ENCODE data around the gene GAB3.
"Not testable (repeated sequence)": the region's sequence is repeated elsewhere in the genome, so short reads cannot be mapped to it uniquely, and the experiment has no call there.

The GAB3 gene

DNA sequence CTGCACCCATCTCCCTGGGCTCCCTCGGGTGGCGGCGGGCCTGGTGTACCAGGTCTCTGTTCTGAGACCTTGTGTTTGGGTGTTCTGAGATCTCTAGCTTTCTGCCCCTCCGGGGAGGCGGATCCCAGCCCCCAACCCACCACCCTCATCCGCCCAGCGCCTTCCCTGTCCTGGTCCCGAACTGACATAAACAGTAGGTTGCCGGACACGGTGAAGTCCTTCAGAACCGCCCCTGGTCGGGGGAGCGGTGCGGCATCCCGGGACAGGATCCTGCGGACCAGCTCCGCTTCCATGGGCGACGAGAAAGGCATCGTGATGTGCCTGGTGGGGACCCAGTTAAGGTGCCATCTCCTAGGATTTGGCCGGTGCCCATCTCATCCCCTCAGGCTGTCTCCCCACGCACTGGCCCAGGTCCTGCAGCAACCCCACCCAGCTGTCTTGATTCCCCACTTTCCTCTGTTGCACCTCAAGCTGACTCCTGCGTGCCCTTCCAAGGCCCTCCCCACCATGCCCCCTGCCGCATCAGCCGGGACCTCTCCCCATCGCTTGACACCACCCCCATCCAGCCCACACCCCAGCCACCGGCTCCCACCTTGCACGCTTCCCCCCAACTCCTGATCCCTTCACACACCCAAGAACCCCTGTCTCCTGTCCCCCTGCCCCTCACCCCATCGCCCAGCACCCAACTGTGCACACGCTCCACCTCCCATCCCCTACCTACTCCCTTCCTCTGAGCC, 98.4 kb downstream of the GAB3 start:
- no peak for DNase-seq (ENCODE audit: low read depth)
- no peak for TF ChIP-seq CTCF (conservative IDR thresholded peaks at IDR 0.05; ENCODE audit: low read length)
- no peak overlapping the region for H3K4me3 ChIP-seq (ENCODE audit: low read length)

- DNase-seq (ENCODE audit: low read depth): no peak
- TF ChIP-seq CTCF (conservative IDR thresholded peaks at IDR 0.05; ENCODE audit: low read length): no peak
- H3K4me3 ChIP-seq (ENCODE audit: low read length): no peak overlapping the region
These were observed 100.7 kb downstream of the GAB3 start for GRCh38 chrX:154650221-154650510.

DNA sequence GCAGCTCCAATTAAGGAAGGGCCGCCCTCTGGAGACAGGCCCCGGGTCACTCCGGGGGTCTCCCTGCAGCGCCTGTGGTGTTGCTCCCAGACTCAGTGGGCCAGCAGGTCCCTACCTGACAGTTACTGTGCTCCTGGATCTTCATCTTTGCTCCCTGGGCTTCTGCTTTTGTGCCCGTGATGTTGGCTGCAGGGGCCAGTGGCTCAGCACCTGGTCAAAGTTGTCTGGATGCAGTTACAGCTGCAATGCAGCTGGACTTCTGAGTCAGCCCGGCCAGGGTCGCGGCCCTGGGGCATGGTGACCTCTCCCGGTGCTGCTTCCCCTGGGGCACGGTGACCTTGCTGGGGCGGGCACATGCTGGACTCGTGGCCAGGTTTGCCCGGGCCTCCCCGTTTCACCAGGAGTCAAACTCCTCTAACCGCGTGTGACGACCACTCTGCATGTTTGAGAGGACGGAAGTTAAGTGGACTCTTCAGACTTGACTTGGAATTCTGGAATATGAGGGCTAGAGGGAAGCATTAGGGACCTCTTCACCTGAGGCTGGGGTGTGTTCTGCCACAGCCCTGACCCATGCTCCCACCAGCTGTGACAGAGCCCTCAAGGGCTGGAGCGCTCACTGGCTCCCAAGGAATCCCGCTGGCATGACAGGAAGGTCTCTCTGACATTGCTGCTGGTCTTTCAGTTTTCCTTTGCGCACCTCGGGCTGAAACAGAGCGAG, 101.2 kb downstream of the GAB3 start:
- DNase-seq (ENCODE audit: low read depth): no peak

DNA sequence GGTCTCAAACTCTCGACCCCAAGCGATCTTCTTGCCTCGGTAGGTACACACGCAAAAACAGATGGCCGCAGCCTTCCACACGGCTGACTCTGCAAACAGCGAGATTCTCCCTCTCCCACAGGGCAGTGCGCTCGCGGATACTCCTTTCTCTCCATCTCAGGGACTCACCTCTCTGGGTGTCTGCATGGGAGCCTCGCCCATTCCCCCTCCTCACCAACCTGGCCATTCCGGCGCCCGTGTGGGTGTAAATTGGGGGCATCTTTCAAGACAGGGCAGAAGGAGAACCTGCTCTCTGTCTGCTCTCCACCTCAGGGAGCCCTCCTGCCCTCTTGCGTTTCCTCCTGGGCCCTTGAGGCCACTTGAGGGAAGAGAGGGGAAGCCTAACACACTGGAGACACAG, 101.9 kb downstream of the GAB3 start:
- no peak for TF ChIP-seq CTCF (conservative IDR thresholded peaks at IDR 0.05; ENCODE audit: low read length)
- H3K4me3 ChIP-seq (ENCODE audit: low read length): no peak overlapping the region
- no peak for DNase-seq (ENCODE audit: low read depth)

More for the DNA sequence above, 101.2 kb downstream of the GAB3 start:
- no peak for TF ChIP-seq CTCF (conservative IDR thresholded peaks at IDR 0.05; ENCODE audit: low read length)
- no peak overlapping the region for H3K4me3 ChIP-seq (ENCODE audit: low read length)

DNA sequence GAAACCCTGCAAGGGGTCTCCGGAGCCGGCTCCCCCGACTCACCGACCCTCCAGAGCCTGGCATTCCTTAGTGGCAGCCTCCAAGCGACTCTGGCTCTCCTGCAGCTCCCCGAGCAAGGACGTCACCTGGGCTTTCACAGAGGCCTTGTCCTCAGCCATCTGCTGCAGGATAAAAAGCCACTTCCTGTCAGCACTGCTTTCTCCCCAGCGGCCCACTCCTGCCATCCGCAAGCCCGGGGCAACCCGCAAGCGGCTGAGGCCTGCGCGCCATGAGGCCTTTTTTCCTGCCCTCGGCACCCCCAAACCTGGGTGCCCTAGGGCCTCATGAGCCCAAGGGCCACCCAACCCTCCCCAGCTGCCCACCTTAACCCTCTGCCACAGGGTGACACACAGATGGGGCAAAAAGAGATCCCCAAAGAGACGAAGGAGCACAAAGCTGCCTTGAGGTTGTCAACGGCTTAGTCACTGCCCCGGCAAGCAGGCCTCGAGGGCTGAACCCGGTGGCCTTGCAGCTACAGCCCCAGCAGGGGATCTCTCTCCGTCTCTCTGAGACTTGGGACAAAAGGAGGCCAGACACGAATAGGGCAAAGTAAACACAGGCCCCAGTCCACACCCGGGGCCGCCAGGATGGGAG, 105.0 kb downstream of the GAB3 start:
- DNase-seq (ENCODE audit: low read depth); H3K4me3 ChIP-seq (ENCODE audit: low read length): not testable (repeated sequence)

GRCh38 chrX:154643708-154644107, 107.2 kb downstream of the GAB3 start:
- not testable (repeated sequence) for H3K4me3 ChIP-seq (ENCODE audit: low read length); DNase-seq (ENCODE audit: low read depth)

DNA sequence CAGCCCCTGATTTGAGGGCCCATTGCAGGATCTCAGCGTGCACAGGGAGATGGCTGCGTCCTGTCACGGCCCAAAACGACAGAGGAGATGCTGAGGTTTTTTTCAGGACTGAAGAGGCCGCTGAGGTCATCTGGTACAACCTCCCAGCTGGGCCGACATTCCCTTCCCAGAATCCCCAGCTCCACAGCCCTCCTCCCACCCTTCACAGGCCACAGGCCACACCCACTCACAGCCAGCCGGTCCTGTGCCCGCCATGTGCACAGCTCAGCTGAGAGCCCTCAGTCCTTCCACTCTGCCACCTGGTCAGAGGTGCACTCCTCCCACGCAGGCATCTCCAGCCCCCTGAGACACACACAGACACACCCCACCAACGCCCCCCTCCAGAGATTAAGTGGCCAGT, 109.1 kb downstream of the GAB3 start:
- not testable (repeated sequence) for H3K4me3 ChIP-seq (ENCODE audit: low read length); DNase-seq (ENCODE audit: low read depth)

DNA sequence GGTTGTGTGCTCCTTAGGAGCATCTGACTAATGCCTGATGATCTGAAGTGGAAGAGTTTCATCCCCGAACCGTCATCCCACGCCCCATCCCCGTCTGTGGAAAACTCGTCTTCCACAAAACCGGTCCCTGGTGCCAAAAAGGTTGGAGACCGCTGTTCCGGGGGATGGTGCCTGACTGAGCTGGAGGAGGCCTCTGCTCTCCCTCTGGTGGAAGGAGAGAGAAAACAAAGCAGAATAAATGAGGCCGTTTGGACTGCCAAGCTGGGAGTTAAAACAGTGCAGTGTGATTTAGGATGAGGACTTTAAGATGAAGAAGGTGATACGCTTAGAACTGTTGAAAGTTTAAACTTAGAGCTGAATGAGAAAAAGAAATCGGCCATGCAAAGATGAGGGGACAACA, 117.2 kb downstream of the GAB3 start:
- H3K4me3 ChIP-seq (ENCODE audit: low read length); DNase-seq (ENCODE audit: low read depth): not testable (repeated sequence)

DNA sequence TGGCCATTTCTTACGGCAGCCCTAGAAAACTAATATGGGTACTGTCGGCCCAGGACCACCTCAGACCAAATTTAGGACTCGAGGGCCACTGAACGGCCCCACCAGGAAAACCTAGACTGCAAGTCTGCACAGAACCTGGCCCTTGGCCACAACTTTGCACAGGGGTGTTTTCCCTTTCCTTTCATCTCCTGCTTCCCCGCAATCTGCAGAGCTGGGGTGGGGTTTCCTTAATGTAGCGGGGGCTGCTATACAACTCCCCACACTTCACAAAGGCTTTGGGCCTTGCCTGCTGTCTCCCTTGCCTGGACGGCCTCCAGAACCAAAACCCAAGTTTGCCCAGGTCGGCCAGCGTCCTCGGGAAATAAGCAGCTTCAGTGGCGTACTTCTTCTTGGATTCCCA, 119.9 kb downstream of the GAB3 start:
- not testable (repeated sequence) for H3K4me3 ChIP-seq (ENCODE audit: low read length); DNase-seq (ENCODE audit: low read depth)

- DNase-seq (ENCODE audit: low read depth); H3K4me3 ChIP-seq (ENCODE audit: low read length): not testable (repeated sequence)
These were observed 121.9 kb downstream of the GAB3 start for GRCh38 chrX:154628960-154629359.
